Activated naive CD4-positive, alpha-beta T cell (primary cell): ENCODE measurements around the gene FOXM1.

Experiments
- DNase-seq, 4 experiments: peaks; one replicate each; lab custom pipeline; 2025; lab: John Stamatoyannopoulos, UW

The FOXM1 gene, protein sequence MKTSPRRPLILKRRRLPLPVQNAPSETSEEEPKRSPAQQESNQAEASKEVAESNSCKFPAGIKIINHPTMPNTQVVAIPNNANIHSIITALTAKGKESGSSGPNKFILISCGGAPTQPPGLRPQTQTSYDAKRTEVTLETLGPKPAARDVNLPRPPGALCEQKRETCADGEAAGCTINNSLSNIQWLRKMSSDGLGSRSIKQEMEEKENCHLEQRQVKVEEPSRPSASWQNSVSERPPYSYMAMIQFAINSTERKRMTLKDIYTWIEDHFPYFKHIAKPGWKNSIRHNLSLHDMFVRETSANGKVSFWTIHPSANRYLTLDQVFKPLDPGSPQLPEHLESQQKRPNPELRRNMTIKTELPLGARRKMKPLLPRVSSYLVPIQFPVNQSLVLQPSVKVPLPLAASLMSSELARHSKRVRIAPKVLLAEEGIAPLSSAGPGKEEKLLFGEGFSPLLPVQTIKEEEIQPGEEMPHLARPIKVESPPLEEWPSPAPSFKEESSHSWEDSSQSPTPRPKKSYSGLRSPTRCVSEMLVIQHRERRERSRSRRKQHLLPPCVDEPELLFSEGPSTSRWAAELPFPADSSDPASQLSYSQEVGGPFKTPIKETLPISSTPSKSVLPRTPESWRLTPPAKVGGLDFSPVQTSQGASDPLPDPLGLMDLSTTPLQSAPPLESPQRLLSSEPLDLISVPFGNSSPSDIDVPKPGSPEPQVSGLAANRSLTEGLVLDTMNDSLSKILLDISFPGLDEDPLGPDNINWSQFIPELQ

DNA sequence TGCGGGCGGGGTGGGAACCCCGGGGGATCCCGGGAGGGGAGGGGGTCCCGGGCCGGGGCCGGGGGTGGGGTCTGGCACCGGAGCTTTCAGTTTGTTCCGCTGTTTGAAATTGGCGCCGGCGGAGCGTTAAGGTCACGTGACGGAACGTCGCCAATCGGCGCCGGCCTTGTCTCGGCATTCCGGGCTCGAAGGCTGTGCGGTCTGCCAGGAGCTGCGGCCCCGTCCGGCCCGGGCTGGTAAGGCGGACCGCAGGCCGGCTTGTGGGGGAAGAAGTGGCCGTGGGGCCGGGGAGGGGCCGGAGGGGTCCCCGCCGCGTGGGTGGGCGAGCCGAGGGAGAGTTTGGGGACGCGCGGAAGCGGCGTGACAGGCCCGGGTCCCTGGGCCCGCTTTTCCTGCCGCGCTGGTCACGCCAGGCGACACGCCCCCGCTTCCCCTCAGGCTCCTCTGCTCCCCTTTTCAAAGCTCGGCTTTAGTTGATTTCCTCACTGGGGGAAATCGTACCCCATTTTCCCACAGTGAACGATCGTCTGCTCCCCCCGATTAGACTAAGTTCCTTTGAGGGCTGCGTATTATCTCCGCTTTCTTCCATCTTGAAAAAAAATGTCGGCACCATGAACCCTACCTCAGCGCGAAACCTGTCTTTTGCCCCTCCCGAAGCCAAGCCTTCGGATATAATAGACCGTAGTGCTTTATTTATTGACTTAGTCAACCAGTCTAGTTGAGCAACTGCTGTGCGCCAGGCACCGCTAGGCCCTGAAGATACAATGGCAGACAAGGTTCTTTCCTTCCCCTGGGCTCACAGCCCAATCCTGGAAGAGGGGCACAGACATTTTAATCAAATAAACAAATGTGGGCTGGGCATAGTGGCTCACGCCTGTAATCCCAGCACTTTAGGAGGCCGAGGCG is at the start of gene FOXM1, which contains the start of gene RHNO1:
Gene FOXM1 (minus strand): TSS at position 128 of the 906 bp plus-strand sequence. CDS start 2,696 bp downstream, outside the sequence.
Gene RHNO1 (plus strand): TSS at position 177 of the 906 bp plus-strand sequence. CDS start 8,144 bp downstream, outside the sequence.
- peak; percentile 69 to 80 (median 76) for DNase-seq

DNA sequence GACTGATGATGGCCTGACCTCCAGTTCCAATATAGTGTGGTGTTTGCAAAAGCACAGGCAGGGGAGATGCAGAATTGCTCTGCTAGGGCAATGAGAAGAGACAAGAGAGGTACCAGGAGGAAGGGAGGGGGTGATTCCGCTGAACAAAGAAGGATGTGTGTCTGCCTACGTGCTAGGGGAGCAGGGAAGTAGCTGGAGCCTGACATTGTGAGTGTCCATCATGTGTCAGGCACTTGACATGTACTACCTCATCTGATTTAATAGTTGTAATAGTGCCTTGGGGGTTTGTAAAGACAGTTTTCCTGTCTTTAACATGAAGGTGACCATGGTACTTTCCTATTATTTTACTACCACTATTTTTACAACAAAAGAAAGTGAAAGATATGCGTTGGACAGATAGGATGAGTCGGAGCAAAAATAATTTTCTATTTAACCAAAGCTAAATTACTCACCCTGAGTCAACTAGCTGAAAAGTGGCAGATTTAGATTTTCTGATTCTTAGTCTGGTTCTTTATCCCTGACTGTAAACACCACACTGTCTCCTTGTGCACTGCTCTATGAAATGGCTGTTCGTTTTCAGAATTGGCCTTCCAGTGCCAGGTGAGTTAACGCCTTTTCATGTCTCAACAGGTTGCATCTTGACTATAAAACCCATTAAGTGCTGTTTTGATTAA is 48.5 kb upstream of the FOXM1 start:
- DNase-seq: no peak

DNA sequence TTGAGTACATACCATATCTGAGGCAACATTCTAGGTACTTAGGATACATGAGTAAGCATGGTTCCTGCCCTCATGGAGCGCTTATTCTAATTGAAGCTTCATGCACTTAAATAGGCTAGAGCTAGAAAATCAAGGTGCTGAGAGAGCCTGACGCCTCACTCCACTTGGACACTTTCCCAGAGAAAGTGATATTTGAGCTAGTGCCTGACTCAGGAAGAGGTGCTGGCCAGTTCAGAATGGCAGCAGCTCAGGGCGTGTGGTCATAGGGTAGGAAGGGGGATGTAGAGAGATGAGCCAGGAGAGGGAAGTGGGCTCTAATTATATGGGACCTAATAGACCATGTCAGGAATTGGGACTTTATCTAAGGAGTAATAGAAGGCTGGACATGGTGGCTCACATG is 47.0 kb upstream of the FOXM1 start:
- DNase-seq: no peak

DNA sequence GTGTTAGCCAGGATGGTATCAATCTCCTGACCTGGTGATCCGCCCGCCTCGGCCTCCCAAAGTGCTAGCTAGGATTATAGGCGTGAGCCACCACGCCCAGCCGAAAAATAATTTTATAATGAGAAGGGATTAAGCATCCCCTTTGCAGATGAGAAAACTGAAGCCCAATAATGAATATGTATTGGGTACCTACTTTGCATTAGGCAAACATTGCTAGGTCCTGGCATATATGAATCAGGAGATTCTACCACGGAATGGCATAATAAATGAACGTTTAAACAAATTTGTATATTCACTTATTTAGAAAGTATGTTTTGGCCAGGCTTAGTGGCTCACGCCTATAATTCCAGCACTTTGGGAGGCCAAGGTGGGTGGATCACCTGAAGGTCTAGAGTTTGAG is 46.1 kb upstream of the FOXM1 start:
- no peak for DNase-seq

DNA sequence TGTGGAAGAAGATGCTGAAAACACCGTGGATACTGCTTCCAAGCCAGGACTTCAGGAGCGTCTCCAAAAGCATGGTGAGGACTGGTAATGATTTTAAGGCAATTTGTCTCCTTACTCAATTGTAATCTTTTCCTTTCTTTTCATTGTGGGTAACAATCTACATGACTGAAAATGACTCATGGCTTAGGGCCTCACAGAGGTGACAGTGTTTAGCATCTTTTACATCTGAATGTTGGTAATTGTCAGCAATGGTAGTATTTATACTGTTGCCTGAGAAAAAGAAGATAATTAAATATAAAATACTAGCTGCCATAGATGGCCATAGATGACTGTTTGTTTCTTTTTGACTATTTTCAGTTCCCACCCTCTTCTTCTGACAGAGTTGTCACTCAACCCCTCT is 45.4 kb upstream of the FOXM1 start:
- no peak for DNase-seq

DNA sequence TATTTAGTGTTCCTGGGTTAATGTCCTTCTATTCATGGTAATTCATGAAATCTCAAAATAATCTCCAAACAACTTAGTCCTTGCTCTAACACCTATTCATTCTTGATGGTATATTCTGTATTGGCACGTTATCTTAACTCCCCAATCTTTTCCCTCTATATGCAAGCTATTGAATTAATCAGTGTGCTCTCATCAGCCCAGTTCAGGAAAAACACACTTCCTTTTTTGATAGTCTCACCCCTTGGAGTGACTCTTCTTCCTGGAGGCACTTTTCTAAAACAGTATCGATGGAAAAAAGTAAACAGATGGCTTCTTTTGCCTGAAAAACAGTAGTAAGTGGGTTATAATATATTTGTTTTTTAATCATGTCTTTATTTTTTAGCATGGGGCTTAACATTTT is 42.3 kb upstream of the FOXM1 start:
- no peak for DNase-seq

DNA sequence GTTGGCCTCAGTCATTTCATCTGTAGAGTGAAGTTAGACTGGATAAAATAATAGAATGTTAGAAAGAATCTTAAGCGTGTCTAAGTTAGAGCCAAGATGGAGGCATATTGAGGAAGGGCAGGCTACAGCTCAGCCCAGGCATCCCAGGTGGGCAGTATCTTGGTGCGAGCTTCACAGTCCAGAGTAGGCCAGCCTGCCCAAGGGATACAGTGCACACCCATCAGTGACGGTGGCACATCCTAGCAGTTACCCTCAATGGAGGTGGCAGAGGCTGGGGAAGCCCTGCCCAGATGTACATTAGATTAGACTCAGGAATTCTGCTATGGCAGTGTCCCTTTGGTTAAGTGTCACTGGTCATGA is 35.2 kb upstream of the FOXM1 start:
- DNase-seq: no peak

DNA sequence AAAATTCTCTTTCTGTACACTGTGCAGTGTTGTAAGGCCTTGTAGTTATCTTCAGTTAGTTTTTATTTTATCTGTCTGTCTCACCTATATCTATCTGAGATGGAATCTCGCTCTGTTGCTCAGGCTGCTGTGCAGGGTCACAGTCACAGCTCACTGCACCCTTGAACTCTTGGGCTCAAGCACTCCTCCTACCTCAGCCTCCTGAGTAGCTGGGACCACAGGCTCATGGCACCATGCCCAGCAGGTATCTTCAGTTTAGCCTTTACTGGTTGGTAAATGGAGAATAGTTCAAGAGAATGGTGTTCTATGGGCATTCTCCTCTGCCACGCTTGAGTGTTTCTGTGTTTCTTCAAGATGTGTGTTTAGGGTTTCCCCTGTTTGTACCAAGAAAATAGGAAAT is 27.3 kb upstream of the FOXM1 start:
- DNase-seq: no peak

DNA sequence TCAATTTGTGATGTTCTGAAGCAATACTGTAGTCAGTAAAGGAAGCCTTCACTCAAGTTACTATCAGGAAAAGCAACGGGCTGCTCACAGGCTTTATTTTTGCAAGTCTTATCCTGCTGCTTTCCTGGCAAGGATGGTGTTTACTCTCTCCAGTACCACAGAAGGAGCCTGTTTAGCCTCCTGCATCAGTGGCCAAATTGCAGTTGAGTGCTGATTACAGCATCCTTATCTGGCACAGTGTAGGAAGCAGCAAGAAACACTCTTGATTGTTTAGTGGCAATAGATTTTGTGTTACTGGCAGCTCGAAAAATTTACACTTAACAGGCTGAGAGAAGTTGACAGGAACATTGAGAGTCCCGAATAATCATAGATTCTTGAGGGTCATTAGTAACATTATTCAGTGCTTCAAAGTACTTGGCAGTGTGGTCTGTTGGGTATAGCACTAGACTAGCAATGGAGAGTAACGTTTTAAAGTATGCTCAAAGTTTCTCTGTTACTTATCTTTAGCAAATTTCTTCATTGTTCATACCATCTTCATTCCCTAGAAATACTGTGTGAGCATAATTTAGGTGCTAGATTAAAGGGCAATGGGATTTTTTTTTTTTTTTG is 25.4 kb upstream of the FOXM1 start:
- DNase-seq: no peak

DNA sequence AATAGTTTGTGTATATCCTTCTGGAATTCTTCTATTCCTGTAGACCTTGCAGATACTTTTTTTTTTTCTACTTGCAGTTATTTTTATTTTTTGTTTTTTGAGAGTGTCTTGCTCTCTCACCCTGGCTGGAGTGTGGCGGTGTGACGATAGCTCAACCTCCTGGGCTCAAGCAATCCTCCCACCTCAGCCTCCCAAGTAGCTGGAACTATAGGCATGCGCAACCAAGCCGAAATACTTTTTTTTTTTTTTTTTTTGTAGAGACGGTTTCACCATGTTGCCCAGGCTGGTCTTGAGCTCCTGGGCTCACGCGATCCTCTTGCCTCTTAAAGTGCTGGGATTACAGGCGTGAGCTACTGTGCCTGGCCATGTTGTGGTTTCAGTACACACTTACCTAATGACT is 23.7 kb upstream of the FOXM1 start:
- no peak for DNase-seq

DNA sequence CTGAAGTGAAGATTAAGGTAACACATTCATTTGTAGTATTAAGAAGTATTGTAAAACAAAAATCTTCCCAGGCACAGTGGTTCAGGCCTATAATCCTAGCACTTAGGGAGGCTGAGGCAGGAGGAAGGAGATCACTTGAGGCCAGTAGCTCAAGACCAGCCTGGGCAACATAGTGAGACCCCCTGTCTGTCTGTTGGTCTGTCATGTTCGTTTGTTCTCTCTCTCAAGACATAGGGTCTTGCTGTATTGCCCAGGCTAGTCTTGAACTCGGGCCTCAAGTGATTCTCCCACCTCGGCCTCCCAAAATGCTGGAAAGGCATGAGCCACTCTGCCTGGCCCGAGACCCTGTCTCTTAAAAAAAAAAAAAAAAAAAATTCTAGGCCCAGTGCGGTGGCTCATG is 20.4 kb upstream of the FOXM1 start:
- DNase-seq: no peak

DNA sequence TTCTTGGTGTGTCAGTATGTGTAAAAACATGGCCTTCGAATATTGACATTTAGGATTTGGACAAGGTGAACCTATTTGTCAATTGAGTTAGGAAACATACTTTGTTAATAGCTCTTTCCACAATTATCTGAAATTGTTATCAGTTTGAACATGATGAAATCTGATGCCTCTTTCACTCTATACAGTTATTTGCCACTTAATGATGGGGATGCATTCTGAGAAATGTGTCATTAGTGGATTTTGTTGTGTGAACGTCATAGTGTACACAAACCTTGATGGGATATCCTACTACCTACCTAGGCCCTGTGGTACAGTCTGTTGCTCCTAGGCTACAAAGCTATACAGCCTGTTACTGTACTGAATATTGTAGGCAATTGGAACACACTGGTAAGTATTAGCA is 18.5 kb upstream of the FOXM1 start:
- no peak for DNase-seq

DNA sequence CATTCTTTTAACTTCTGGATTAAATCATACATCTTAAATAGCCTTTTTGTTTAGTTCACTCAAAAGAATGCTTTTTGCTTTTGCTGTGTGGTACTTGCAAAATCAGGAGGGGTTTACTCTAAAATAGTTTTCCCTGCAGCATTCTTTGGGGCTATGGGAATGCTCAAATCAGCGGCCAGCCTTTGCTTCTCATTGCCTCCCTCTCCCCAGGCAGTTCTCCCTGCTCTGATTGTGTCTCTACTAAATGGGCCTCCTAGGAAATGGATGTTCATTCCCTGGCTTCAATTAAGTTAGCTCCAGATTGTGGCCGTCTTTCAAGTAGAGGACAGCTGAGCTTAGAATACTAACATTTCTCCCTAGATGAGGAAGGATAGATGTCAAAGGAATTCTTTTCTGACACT is 18.1 kb upstream of the FOXM1 start:
- no peak for DNase-seq

DNA sequence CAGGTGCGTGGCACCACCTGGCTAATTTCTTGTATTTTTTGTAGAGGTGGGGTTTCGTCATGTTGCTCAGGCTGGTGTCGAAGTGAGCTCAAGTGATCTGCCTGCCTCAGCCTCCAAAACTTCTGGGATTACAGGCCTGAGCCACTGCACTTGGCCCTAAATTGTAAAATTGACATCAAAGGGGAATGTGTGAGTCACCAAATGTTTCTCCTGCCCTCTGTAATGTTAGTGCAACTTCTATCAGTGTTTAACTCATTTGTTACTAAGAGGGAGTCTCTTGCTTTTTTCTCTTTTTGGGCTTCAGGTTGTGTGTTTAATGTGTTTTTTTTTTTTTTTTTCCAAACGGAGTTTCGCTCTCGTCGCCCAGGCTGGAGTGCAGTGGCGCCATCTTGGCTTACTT is 16.0 kb upstream of the FOXM1 start:
- no peak for DNase-seq

DNA sequence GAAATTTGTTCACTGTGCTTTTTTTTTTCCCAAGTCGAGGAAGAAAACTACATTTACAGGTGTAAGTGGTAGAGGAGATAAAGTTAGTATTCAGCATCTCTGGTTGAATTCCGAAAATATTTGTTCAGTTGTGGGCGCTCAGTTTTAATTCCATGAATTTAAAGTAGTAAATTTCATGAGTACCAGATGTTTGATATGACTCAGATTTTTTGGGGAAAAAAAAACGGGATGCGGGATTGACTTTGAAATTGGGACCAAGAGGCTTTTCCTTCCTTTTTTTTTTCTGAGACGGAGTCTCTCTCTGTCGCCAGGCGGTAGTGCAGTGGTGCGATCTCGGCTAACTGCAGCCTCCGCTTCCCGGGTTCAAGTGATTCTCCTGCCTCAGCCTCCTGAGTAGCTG is 15.3 kb upstream of the FOXM1 start:
- no peak for DNase-seq

DNA sequence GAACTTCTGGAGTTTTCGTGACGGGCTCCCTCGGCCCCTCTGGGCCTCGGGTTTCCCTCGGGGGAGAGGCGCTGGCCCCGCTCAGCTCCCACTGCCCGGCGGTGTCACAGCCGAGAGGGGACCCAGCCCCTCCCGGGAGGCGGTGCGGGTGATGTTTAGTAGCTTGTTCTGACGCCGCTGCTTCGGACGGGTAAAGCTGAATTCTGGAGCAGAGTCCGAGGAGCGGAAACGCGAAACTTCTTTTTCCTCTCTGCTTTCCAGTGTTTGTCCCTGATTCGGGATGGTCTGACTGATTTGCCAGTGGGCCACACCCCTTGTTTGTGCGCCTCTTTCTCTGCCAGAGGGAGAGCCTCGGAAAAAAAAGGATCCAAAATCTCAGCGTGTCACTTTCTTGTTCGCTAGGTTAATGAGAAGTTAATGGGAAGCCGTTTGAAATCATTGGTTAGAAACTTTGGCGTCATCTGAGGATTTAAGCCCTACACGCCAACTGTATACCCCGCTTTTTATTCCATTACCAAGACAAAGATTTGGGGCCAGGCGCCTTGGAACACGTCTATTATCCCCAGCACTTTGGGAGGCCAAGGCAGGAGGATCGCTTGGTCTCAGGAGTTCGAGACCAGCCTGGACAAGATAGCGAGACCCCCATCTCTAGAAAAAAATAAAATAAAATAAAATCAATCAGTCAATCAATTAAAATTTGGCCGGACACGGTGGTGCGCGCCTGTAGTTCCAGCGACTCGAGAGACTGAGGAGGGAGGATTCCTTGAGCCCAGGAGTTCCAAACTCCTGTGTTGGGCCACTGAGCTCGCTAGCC is 14.5 kb upstream of the FOXM1 start:
- DNase-seq: peak in 2 of 4 experiments; percentile 24 to 36

DNA sequence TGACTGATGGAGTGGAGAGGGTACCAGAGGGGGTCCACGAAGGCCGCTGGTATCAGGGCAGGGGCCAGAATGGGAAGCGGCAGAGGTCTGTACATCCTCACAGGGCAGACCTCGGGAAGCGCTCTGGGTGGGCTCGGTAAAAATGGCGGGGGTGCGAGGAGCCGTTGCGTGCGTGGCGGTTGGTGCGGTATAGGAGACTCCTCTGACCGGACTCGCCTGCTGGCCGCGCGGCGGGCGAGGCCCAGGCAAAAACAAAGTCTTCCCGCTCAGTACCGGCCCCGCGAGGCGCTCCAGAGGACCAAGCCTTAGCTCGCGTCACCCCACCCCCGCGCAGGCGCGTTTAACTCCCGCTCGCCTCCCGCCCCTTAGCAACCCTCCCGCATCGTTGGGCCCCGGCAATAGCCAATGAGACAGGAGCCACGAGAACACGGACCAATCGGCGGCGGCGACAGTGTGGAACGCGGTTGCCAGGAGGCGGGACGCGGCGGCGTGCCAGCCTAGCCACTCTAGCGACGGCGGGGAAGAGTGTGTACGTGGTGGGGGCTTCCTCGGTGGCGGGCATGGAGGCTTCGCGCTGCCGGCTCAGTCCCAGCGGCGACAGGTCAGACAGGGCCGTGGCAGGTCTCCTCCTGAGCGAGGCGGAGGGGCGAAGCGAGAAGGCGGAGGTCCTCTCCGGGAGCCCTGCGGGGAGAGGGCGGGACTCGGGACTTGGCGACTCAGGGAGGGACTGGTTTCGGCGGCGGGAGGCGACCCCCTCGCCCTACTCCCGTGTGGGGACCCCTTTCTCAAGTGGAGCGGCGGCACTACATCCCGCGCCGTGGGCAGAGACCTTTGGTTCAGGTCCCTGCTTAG is 13.6 kb upstream of the FOXM1 start, which contains the start of gene TULP3:
Gene TULP3 (plus strand): TSS at position 504 of the 852 bp plus-strand sequence. CDS start 57 bp downstream, at position 561.
- DNase-seq: peak; percentile 95 to 98 (median 98)

DNA sequence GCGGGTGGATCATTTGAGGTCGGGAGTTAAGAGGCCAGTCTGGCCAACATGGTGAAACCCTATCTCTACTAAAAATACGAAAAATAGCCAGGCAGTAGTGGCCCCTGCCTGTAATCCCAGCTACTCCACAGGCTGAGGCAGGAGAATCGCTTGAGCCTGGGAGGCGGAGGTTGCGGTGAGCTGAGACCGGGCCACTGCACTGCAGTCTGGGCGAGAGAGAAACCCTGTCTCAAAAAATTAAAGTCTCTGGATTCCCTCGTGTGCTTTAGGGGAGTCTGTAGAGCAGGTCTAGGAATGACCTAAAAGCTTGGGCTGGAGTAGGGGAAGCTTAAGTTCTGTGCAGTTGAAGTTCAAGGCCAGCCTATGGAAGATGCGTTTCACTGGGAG is 13.0 kb upstream of the FOXM1 start:
- DNase-seq: no peak

DNA sequence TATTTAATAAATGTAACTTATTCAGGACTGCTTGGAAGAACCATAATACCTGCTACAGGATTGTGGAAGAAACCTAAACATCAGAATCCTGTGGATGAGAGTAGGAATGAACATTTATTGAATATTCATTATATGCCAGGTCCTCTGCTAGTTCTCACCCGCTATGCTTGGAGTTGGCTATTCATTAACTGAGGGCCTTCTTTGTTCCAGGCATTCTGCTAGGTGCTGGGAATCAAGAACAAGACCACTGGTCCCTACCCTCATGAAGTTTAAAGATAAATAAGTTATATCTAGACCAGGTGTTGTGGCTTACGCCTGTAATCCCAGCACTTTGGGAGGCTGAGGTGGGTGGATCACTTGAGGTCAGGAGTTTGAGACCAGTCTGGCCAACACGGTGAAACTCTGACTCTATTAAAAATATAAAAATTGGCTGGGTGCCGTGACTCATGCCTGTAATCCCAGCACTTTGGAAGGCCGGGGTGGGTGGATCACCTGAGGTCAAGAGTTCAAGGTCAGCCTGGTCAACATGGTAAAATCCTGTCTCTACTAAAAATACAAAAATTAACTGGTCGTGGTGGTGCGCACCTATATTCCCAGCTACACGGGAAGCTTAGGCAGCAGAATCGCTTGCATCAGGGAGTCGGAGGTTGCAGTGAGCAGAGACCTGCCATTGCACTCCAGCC is 9.9 kb upstream of the FOXM1 start:
- DNase-seq: no peak
